Measurements from ENCODE around the gene CCDC180. TPM values are rescaled to one million over a fixed set of nuclear protein-coding genes. Genes with fewer than 3 reads are reported as not detected.

CCDC180 gene
- total and polyA plus RNA-seq, 4 donors: 0.09 to 3.1 (median 0.84) TPM

GRCh38 chr9:97297889-97298288 is 9.6 kb upstream of the CCDC180 start:
- H3K9ac ChIP-seq (ENCODE audit: low read depth in 1 of 2, low read length in 2 of 2): no peak overlapping the region
- no peak overlapping the region for H3K4me3 ChIP-seq (ENCODE audit: low read depth in 1 of 3, low read length in 3 of 3)
- no peaks in the 10 kb centered on the region for H3K27me3 ChIP-seq (ENCODE audit: control insufficient read depth in 4 of 4, insufficient read depth in 4 of 4, low read length in 3 of 4)
- DNase-seq (ENCODE audit: low spot score): no peak
- no peak overlapping the region for H3K27ac ChIP-seq (ENCODE audit: low read depth in 1 of 2, low read length in 2 of 2)
- WGBS: 67% methylated on average over 2 of the region's 2 CpGs
- H3K36me3 ChIP-seq (ENCODE audit: control insufficient read depth in 4 of 4, insufficient read depth in 3 of 4, low read depth in 1 of 4, low read length in 3 of 4): no peaks in the 10 kb centered on the region
- H3K9me3 ChIP-seq (ENCODE audit: control insufficient read depth in 4 of 4, low read length in 3 of 4): peaks cover 0 to 3% (median 1%) of the 10 kb centered on the region in 4 donors
- H3K4me1 ChIP-seq (ENCODE audit: control insufficient read depth in 4 of 4, insufficient read depth in 4 of 4, low read length in 3 of 4): peaks cover 0 to 2% (median 0%) of the 10 kb centered on the region in 4 donors
- TF ChIP-seq SP1 (IDR thresholded peaks at IDR 0.05): no peak
- no peak for TF ChIP-seq EGR1 (IDR thresholded peaks at IDR 0.05; ENCODE audit: low read depth in 2 of 2)
- TF ChIP-seq TAF1 (conservative IDR thresholded peaks at IDR 0.05): no peak
- TF ChIP-seq YY1 (IDR thresholded peaks at IDR 0.05): no peak
- no peak for TF ChIP-seq JUND (IDR thresholded peaks at IDR 0.05)
- no peak for TF ChIP-seq GABPA (IDR thresholded peaks at IDR 0.05 in 1 of 2, conservative IDR thresholded peaks at IDR 0.05 in 1 of 2)
- no peak for TF ChIP-seq RAD21 (IDR thresholded peaks at IDR 0.05)
- no peak for TF ChIP-seq FOXA1 (IDR thresholded peaks at IDR 0.05)
- no peak for TF ChIP-seq NR2F2 (IDR thresholded peaks at IDR 0.05)
- TF ChIP-seq, protein P1, sequence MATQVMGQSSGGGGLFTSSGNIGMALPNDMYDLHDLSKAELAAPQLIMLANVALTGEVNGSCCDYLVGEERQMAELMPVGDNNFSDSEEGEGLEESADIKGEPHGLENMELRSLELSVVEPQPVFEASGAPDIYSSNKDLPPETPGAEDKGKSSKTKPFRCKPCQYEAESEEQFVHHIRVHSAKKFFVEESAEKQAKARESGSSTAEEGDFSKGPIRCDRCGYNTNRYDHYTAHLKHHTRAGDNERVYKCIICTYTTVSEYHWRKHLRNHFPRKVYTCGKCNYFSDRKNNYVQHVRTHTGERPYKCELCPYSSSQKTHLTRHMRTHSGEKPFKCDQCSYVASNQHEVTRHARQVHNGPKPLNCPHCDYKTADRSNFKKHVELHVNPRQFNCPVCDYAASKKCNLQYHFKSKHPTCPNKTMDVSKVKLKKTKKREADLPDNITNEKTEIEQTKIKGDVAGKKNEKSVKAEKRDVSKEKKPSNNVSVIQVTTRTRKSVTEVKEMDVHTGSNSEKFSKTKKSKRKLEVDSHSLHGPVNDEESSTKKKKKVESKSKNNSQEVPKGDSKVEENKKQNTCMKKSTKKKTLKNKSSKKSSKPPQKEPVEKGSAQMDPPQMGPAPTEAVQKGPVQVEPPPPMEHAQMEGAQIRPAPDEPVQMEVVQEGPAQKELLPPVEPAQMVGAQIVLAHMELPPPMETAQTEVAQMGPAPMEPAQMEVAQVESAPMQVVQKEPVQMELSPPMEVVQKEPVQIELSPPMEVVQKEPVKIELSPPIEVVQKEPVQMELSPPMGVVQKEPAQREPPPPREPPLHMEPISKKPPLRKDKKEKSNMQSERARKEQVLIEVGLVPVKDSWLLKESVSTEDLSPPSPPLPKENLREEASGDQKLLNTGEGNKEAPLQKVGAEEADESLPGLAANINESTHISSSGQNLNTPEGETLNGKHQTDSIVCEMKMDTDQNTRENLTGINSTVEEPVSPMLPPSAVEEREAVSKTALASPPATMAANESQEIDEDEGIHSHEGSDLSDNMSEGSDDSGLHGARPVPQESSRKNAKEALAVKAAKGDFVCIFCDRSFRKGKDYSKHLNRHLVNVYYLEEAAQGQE (IDR thresholded peaks at IDR 0.05): no peak
- no peak for TF ChIP-seq HNF4A (conservative IDR thresholded peaks at IDR 0.05)
- TF ChIP-seq RXRA (IDR thresholded peaks at IDR 0.05): no peak

DNA sequence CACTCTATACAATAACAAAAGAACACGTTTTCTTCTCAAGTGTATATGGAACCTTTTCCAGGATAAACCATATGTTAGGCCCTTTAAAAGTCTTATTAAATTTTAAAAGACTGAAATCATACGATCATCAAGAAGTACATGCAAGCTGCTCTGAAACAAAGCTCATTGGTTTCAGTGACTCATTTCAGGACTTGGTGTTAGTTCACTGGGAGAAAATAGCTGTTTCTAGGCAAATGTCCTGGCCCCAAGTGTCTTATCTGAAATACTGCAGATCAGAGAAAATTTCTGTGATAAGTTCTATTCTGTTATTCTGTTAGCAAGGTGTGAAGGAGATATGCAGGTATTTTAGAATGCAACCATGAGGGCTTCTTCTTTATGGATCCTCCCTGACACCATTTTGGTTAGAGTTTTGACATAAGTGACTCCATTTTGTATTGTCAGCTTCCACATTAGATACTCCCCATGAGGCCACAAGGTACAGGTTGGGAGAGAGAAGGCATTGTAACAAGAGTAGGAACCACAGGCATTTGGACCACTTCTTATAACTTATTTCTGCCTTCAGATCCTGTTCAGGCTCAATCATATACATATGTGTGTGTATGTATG is 7.5 kb upstream of the CCDC180 start:
- WGBS: 82% methylated on average over 2 of the region's 2 CpGs

GRCh38 chr9:97300586-97300985 is 6.9 kb upstream of the CCDC180 start:
- DNase-seq (ENCODE audit: low spot score): no peak
- no peak overlapping the region for H3K9ac ChIP-seq (ENCODE audit: low read depth in 1 of 2, low read length in 2 of 2)
- H3K9me3 ChIP-seq (ENCODE audit: control insufficient read depth in 4 of 4, low read length in 3 of 4): peaks cover 0 to 5% (median 2%) of the 10 kb centered on the region in 4 donors
- no peak overlapping the region for H3K27ac ChIP-seq (ENCODE audit: low read depth in 1 of 2, low read length in 2 of 2)
- no peaks in the 10 kb centered on the region for H3K4me1 ChIP-seq (ENCODE audit: control insufficient read depth in 4 of 4, insufficient read depth in 4 of 4, low read length in 3 of 4)
- no peak overlapping the region for H3K4me3 ChIP-seq (ENCODE audit: low read depth in 1 of 3, low read length in 3 of 3)
- TF ChIP-seq ATF3 (IDR thresholded peaks at IDR 0.05) (no peak), YY1 (IDR thresholded peaks at IDR 0.05) (no peak), ZBTB33 (IDR thresholded peaks at IDR 0.05) (no peak), GABPA (IDR thresholded peaks at IDR 0.05 in 1 of 2, conservative IDR thresholded peaks at IDR 0.05 in 1 of 2) (no peak), NR2F2 (IDR thresholded peaks at IDR 0.05) (no peak), JUND (IDR thresholded peaks at IDR 0.05) (no peak)
- WGBS: 90% methylated on average over 1 of the region's 1 CpG
- no peaks in the 10 kb centered on the region for H3K27me3 ChIP-seq (ENCODE audit: control insufficient read depth in 4 of 4, insufficient read depth in 4 of 4, low read length in 3 of 4)
- H3K36me3 ChIP-seq (ENCODE audit: control insufficient read depth in 4 of 4, insufficient read depth in 3 of 4, low read depth in 1 of 4, low read length in 3 of 4): no peaks in the 10 kb centered on the region

More for the DNA sequence above, 7.5 kb upstream of the CCDC180 start:
- H3K4me1 ChIP-seq (ENCODE audit: control insufficient read depth in 4 of 4, insufficient read depth in 4 of 4, low read length in 3 of 4): no peaks in the 10 kb centered on the region
- H3K27ac ChIP-seq (ENCODE audit: low read depth in 1 of 2, low read length in 2 of 2): no peak overlapping the region
- DNase-seq (ENCODE audit: low spot score): no peak
- H3K36me3 ChIP-seq (ENCODE audit: control insufficient read depth in 4 of 4, insufficient read depth in 3 of 4, low read depth in 1 of 4, low read length in 3 of 4): no peaks in the 10 kb centered on the region
- no peak for TF ChIP-seq RXRA (IDR thresholded peaks at IDR 0.05)
- no peak for TF ChIP-seq SP1 (IDR thresholded peaks at IDR 0.05)
- TF ChIP-seq JUND (IDR thresholded peaks at IDR 0.05): no peak
- no peak overlapping the region for H3K9ac ChIP-seq (ENCODE audit: low read depth in 1 of 2, low read length in 2 of 2)
- H3K9me3 ChIP-seq (ENCODE audit: control insufficient read depth in 4 of 4, low read length in 3 of 4): peaks cover 0 to 5% (median 2%) of the 10 kb centered on the region in 4 donors
- H3K4me3 ChIP-seq (ENCODE audit: low read depth in 1 of 3, low read length in 3 of 3): no peak overlapping the region
- no peaks in the 10 kb centered on the region for H3K27me3 ChIP-seq (ENCODE audit: control insufficient read depth in 4 of 4, insufficient read depth in 4 of 4, low read length in 3 of 4)

Measured in liver (tissue), 9 donors.